Measurements from ENCODE around the gene ELL2. TPM values are rescaled to one million over a fixed set of nuclear protein-coding genes. Genes with fewer than 3 reads are reported as not detected.

ELL2 gene
- total RNA-seq, 1 experiment from 2014 or later = 24.4 TPM

DNA sequence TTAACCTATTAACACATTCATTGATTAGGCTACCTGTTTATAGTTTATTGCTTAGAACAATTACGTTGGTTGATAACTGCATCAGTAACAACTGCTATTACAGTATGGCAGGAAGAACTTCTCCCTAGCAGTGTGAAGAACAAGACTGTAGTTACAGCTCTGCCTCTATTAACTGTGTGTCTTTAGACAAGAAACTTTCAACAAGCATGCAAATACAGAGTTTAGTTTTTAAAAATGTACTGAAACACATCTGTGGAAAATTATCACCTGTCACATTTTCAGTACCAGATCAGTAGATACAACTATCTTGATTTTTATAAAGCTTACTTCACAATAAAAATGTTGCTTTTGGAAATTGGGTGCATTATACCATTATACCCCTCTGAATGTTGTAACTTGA is 22.2 kb downstream of the ELL2 start:
- ChIA-PET CTCF (no interaction called here), POLR2A (no interaction called here)
- Mint-ChIP-seq H3K4me1 (peaks cover 34% of the 10 kb centered on the region), H3K36me3 (no peaks in the 10 kb centered on the region), H3K27me3 (ENCODE audit: low read depth) (no peaks in the 10 kb centered on the region), H3K27ac (no peak overlapping the region), H3K9me3 (peaks cover 6% of the 10 kb centered on the region; the same call in 1 of the 2 replicates), H3K4me3 (no peak overlapping the region)
- TF ChIP-seq ETV6 (CRISPR knock-in tag; IDR thresholded peaks at IDR 0.05) (no peak), ZNF263 (CRISPR knock-in tag; IDR thresholded peaks at IDR 0.05; ENCODE audit: low read depth) (no peak), ATF1 (CRISPR knock-in tag; IDR thresholded peaks at IDR 0.05) (no peak), SP1 (CRISPR knock-in tag; conservative IDR thresholded peaks at IDR 0.05) (no peak), MXD4 (CRISPR knock-in tag; IDR thresholded peaks at IDR 0.05; ENCODE audit: borderline replicate concordance) (no peak), ZNF671 (CRISPR knock-in tag; IDR thresholded peaks at IDR 0.05) (no peak)
- ATAC-seq (no peak), DNase-seq (ENCODE audit: low spot score) (no peak)

DNA sequence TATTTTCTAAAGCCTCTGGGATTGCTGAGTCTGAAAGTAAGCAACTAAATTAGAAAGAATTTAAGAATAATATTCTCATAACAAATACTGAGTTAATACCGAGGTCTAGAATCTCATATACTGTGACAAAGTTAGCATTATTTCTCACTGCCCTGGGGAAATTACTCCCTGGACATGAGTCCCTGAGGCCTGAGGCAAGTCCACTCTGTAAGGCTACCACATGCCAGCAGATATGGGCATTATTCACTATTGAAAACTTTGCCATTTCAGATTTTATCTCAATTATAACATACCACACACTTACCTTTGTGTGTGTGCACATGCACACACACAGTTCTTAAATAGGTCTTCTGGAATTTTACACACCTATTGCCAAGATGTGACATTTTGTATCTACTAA is 22.9 kb downstream of the ELL2 start:
- DNase-seq (ENCODE audit: low spot score) (no peak), ATAC-seq (no peak)
- H3K4me1 Mint-ChIP-seq = peaks cover 34% of the 10 kb centered on the region
- no peak overlapping the region for H3K4me3 Mint-ChIP-seq
- no peak for TF ChIP-seq NR3C1 (CRISPR knock-in tag; conservative IDR thresholded peaks at IDR 0.05; ENCODE audit: low read depth)
- TF ChIP-seq, protein P1, sequence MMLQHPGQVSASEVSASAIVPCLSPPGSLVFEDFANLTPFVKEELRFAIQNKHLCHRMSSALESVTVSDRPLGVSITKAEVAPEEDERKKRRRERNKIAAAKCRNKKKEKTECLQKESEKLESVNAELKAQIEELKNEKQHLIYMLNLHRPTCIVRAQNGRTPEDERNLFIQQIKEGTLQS (CRISPR knock-in tag; conservative IDR thresholded peaks at IDR 0.05) = no peak
- TF ChIP-seq TCF7 (CRISPR knock-in tag; IDR thresholded peaks at IDR 0.05; ENCODE audit: low read depth) = no peak
- TF ChIP-seq NR2C2 (CRISPR knock-in tag; IDR thresholded peaks at IDR 0.05) = no peak
- no peak for TF ChIP-seq ZNF219 (CRISPR knock-in tag; IDR thresholded peaks at IDR 0.05; ENCODE audit: borderline replicate concordance)
- TF ChIP-seq ETV6 (CRISPR knock-in tag; IDR thresholded peaks at IDR 0.05) = no peak
- no peak for TF ChIP-seq SMAD3 (CRISPR knock-in tag; IDR thresholded peaks at IDR 0.05; ENCODE audit: borderline replicate concordance)
- TF ChIP-seq ELF4 (CRISPR knock-in tag; IDR thresholded peaks at IDR 0.05; ENCODE audit: low read depth) = no peak
- TF ChIP-seq ZNF512 (CRISPR knock-in tag; IDR thresholded peaks at IDR 0.05; ENCODE audit: borderline replicate concordance) = no peak
- no peak for TF ChIP-seq TEAD1 (CRISPR knock-in tag; IDR thresholded peaks at IDR 0.05)
- no peak for TF ChIP-seq JAZF1 (CRISPR knock-in tag; IDR thresholded peaks at IDR 0.05)
- TF ChIP-seq ATF1 (CRISPR knock-in tag; IDR thresholded peaks at IDR 0.05) = no peak
- TF ChIP-seq TEAD4 (CRISPR knock-in tag; IDR thresholded peaks at IDR 0.05) = no peak
- TF ChIP-seq SMAD4 (CRISPR knock-in tag; IDR thresholded peaks at IDR 0.05) = no peak
- TF ChIP-seq MYBL2 (CRISPR knock-in tag; IDR thresholded peaks at IDR 0.05) = no peak
- H3K27me3 Mint-ChIP-seq (ENCODE audit: low read depth) = no peaks in the 10 kb centered on the region
- no peak overlapping the region; the same call in 1 of the 2 replicates for H3K27ac Mint-ChIP-seq
- no peaks in the 10 kb centered on the region for H3K36me3 Mint-ChIP-seq
- ChIA-PET CTCF (no interaction called here), POLR2A (no interaction called here)
- H3K9me3 Mint-ChIP-seq = peaks cover 6% of the 10 kb centered on the region; the same call in 1 of the 2 replicates

GRCh38 chr5:95938347-95938746 is 23.3 kb downstream of the ELL2 start:
- H3K27me3 Mint-ChIP-seq (ENCODE audit: low read depth) = no peaks in the 10 kb centered on the region
- no peaks in the 10 kb centered on the region for H3K36me3 Mint-ChIP-seq
- no peak for TF ChIP-seq NR1H2 (CRISPR knock-in tag; IDR thresholded peaks at IDR 0.05)
- TF ChIP-seq ZNF121 (CRISPR knock-in tag; IDR thresholded peaks at IDR 0.05) = peak; percentile 63; the same call in 1 of the 2 replicates
- ChIA-PET POLR2A (no interaction called here), CTCF (no interaction called here)
- H3K4me1 Mint-ChIP-seq = peaks cover 34% of the 10 kb centered on the region
- peaks cover 6% of the 10 kb centered on the region; the same call in 1 of the 2 replicates for H3K9me3 Mint-ChIP-seq
- H3K27ac Mint-ChIP-seq = no peak overlapping the region
- H3K4me3 Mint-ChIP-seq = no peak overlapping the region
- ATAC-seq (no peak), DNase-seq (ENCODE audit: low spot score) (no peak)

GRCh38 chr5:95937607-95938152 is 24.0 kb downstream of the ELL2 start:
- H3K4me1 Mint-ChIP-seq = peaks cover 34% of the 10 kb centered on the region
- H3K27me3 Mint-ChIP-seq (ENCODE audit: low read depth) = no peaks in the 10 kb centered on the region
- ATAC-seq = no peak
- H3K36me3 Mint-ChIP-seq = no peaks in the 10 kb centered on the region
- DNase-seq (ENCODE audit: low spot score) = no peak
- peaks cover 6% of the 10 kb centered on the region; the same call in 1 of the 2 replicates for H3K9me3 Mint-ChIP-seq
- no peak overlapping the region for H3K4me3 Mint-ChIP-seq
- POLR2A ChIA-PET = no interaction called here
- no peak overlapping the region for H3K27ac Mint-ChIP-seq
- CTCF ChIA-PET = no interaction called here
- TF ChIP-seq MLX (CRISPR knock-in tag; IDR thresholded peaks at IDR 0.05) (no peak), AFF4 (CRISPR knock-in tag; IDR thresholded peaks at IDR 0.05; ENCODE audit: borderline replicate concordance) (no peak), ELF4 (CRISPR knock-in tag; IDR thresholded peaks at IDR 0.05; ENCODE audit: low read depth) (no peak), ZNF263 (CRISPR knock-in tag; IDR thresholded peaks at IDR 0.05; ENCODE audit: low read depth) (no peak), ZNF232 (CRISPR knock-in tag; IDR thresholded peaks at IDR 0.05) (no peak), ZNF317 (CRISPR knock-in tag; IDR thresholded peaks at IDR 0.05; ENCODE audit: borderline replicate concordance, low read depth) (no peak), ETV6 (CRISPR knock-in tag; IDR thresholded peaks at IDR 0.05) (no peak)
